HCT116 (cell line): ENCODE data around the gene TPT1. TPM values are rescaled to one million over a fixed set of nuclear protein-coding genes. Genes with fewer than 3 reads are reported as not detected.

Source experiments
- ATAC-seq: fragments of 200-7000 bp; cut with Tn5 transposase; 2 replicates; pipeline ENCODE4 v1.9.1; 2020; ENCODE audit warnings: mild to moderate bottlenecking, moderate library complexity
- BruUV-seq: library from RNA; stranded (reverse); fragments of 400-500 nt; replicated peaks from 2 replicates; lab custom pipeline; 2021; lab: Mats Ljungman, UMichigan
- CTCF ChIA-PET: fragments of 300-600 bp; sonication (Branson Sonifier 250); formaldehyde crosslinking; loops from one replicate; lab custom pipeline; 2021; ENCODE audit warnings: antibody characterized with exemption; lab: Charles Lee
- POLR2A ChIA-PET: fragments of 300-600, 350-600 bp; sonication (Branson Sonifier 250); formaldehyde crosslinking; loops from one replicate; lab custom pipeline; 2021; ENCODE audit warnings: antibody characterized with exemption; lab: Charles Lee
- RAD21 ChIA-PET, 2 experiments: fragments of 300-600 bp; sonication (Branson Sonifier 250); formaldehyde crosslinking; loops; one replicate each; lab custom pipeline; 2023; ENCODE audit warnings: low total read pairs in 2 of 2; ENCODE audit not compliant: uncharacterized antibody in 2 of 2, unreplicated experiment in 2 of 2, low non-redundant PET in 1 of 2; lab: Charles Lee
- DNase-seq: peaks from one replicate; pipeline ENCODE4 v3.0.0-alpha.2; 2010; ENCODE audit warnings: low read depth, low spot score
- H2AFZ ChIP-seq: fragments of 200-600 bp; shearing (Covaris generic), sonication (generic); 2 replicates; pipeline ENCODE4 v1.6.1; 2017; ENCODE audit warnings: low read depth, mixed run types, mixed read lengths, antibody characterized with exemption, low read length; ENCODE audit not compliant: poor library complexity, severe bottlenecking
- H3K27ac ChIP-seq: 2 replicates; pipeline ENCODE4 v1.5.1; 2012; ENCODE audit warnings: low read depth, low read length
- H3K27me3 ChIP-seq: fragments of 200-600 bp; sonication (generic); 2 replicates; pipeline ENCODE4 v1.6.1; 2016; ENCODE audit warnings: mixed run types, low read length, mixed read lengths; ENCODE audit not compliant: insufficient read depth
- H3K36me3 ChIP-seq, 2 experiments: fragments of 200-500 bp in 1 of 2; fragments of 200-600 bp in 1 of 2; sonication (Bioruptor generic) in 1 of 2; sonication (generic) in 1 of 2; 2 replicates each; pipeline versions ENCODE4 v1.5.1 to v1.6.1; 2014 to 2016; ENCODE audit warnings: low read length in 2 of 2, inconsistent platforms in 1 of 2, mixed read lengths in 1 of 2, mixed run types in 1 of 2; ENCODE audit not compliant: insufficient read depth in 2 of 2, control insufficient read depth in 1 of 2
- H3K4me1 ChIP-seq, 2 experiments: fragments of 200-600 bp in 1 of 2; sonication (generic) in 1 of 2; 2 replicates each; pipeline versions ENCODE4 v1.5.1 to v1.6.1; 2012 to 2017; ENCODE audit warnings: low read length in 2 of 2, inconsistent platforms in 1 of 2, mild to moderate bottlenecking in 1 of 2, mixed read lengths in 1 of 2, mixed run types in 1 of 2, moderate library complexity in 1 of 2; ENCODE audit not compliant: insufficient read depth in 2 of 2, control insufficient read depth in 1 of 2
- H3K4me2 ChIP-seq: fragments of 200-600 bp; sonication (generic); 2 replicates; pipeline ENCODE4 v1.6.1; 2017; ENCODE audit warnings: mixed run types, low read length, mixed read lengths
- H3K4me3 ChIP-seq, 2 experiments: fragments of 200-600 bp in 1 of 2; sonication (generic) in 1 of 2; replicated peaks in 1 of 2; 2 replicates each; pipeline ENCODE4 v1.5.1; 2011 to 2016; ENCODE audit warnings: low read length in 2 of 2, control low read depth in 1 of 2, low read depth in 1 of 2, mild to moderate bottlenecking in 1 of 2, mixed read lengths in 1 of 2, mixed run types in 1 of 2
- H3K79me2 ChIP-seq: fragments of 200-600 bp; sonication (generic); 2 replicates; pipeline ENCODE4 v1.6.1; 2017; ENCODE audit warnings: mild to moderate bottlenecking, mixed run types, low read length, moderate library complexity, mixed read lengths; ENCODE audit not compliant: insufficient read depth
- H3K9ac ChIP-seq: fragments of 200-600 bp; sonication (generic); 2 replicates; pipeline ENCODE4 v1.6.1; 2016; ENCODE audit warnings: low read length, mixed read lengths
- H3K9me2 ChIP-seq: fragments of 200-600 bp; sonication (generic), shearing (Covaris generic); 2 replicates; pipeline ENCODE4 v1.6.1; 2017; ENCODE audit warnings: mixed run types, mild to moderate bottlenecking, moderate library complexity; ENCODE audit not compliant: insufficient read depth
- H3K9me3 ChIP-seq, 2 experiments: fragments of 200-500 bp in 1 of 2; fragments of 200-600 bp in 1 of 2; sonication (Bioruptor generic) in 1 of 2; sonication (generic) in 1 of 2; 2 replicates each; pipeline ENCODE4 v1.6.1; 2014 to 2017; ENCODE audit warnings: low read length in 2 of 2, mixed read lengths in 2 of 2, inconsistent platforms in 1 of 2, low read depth in 1 of 2, mild to moderate bottlenecking in 1 of 2, mixed run types in 1 of 2, moderate library complexity in 1 of 2; ENCODE audit not compliant: control insufficient read depth in 1 of 2, insufficient read depth in 1 of 2
- H4K20me1 ChIP-seq: fragments of 200-600 bp; sonication (generic), shearing (Covaris generic); 2 replicates; pipeline ENCODE4 v1.6.1; 2017; ENCODE audit warnings: mixed run types, mild to moderate bottlenecking, moderate library complexity; ENCODE audit not compliant: insufficient read depth
- ATF3 ChIP-seq: IDR thresholded peaks from 2 replicates; pipeline ENCODE4 v1.6.1; 2012
- EGR1 ChIP-seq: IDR thresholded peaks from 2 replicates; pipeline ENCODE4 v1.6.1; 2012; ENCODE audit warnings: low read depth
- EZH2 ChIP-seq: fragments of 200-600 bp; sonication (generic); IDR thresholded peaks from 2 replicates; pipeline ENCODE4 v1.6.1; 2017; ENCODE audit warnings: antibody characterized with exemption, mixed run types
- POLR2AphosphoS5 ChIP-seq: IDR thresholded peaks from 2 replicates; pipeline ENCODE4 v1.6.1; 2011; ENCODE audit warnings: mild to moderate bottlenecking, low read depth, low read length, moderate library complexity
- REST ChIP-seq: IDR thresholded peaks from 2 replicates; pipeline ENCODE4 v1.6.1; 2012; ENCODE audit warnings: low read depth
- SRF ChIP-seq: IDR thresholded peaks from 2 replicates; pipeline ENCODE4 v1.6.1; 2012; ENCODE audit warnings: low read depth
- YY1 ChIP-seq: IDR thresholded peaks from 2 replicates; pipeline ENCODE4 v1.6.1; 2011; ENCODE audit warnings: low read length, low read depth, moderate library complexity, mild to moderate bottlenecking; ENCODE audit not compliant: insufficient replicate concordance; ENCODE audit errors: extremely low read depth
- intact Hi-C: fragments of 100-400 bp; cut with micrococcal nuclease; formaldehyde crosslinking; loops from 2 replicates; pipeline ENCODE4 v1.10.0; 2022
- total RNA-seq: library from RNA; stranded (reverse); gene quantifications from one replicate; pipeline ENCODE4 v1.2.1, GENCODE V29; 2021; ENCODE audit not compliant: unreplicated experiment
- TF ChIP-seq, protein P1 (sequence below), 3 experiments: fragments of 200-600 bp in 1 of 3; sonication (generic) in 1 of 3; IDR thresholded peaks in 2 of 3; conservative IDR thresholded peaks in 1 of 3; 2 replicates each; pipeline ENCODE4 v1.5.1; 2012 to 2017; ENCODE audit warnings: low read depth in 2 of 3, low read length in 2 of 3, antibody characterized with exemption in 1 of 3, borderline replicate concordance in 1 of 3, control low read depth in 1 of 3, mild to moderate bottlenecking in 1 of 3, mixed read lengths in 1 of 3, mixed run types in 1 of 3, moderate library complexity in 1 of 3; ENCODE audit not compliant: insufficient read depth in 1 of 3

The TPT1 gene
- total RNA-seq, 1 experiment from 2014 or later, result 2,859 TPM

- peaks cover 35% of the 10 kb centered on the region; the same call in 1 of the 2 replicates for H4K20me1 ChIP-seq
- ATAC-seq, result no peak
- no peaks in the 10 kb centered on the region for H3K9me3 ChIP-seq
- H3K9ac ChIP-seq, result peak overlapping the region; percentile 38
- H3K79me2 ChIP-seq, result peaks cover 25% of the 10 kb centered on the region
- CTCF ChIA-PET, result interaction anchor here (1.8 kb wide), 1 partner anchor 284 kb away, joined by 4 read pairs; no protein-coding TSS in a partner anchor
- peak overlapping the region; percentile 44 for H3K4me2 ChIP-seq
- no peak overlapping the region for H3K4me3 ChIP-seq
- H3K9me2 ChIP-seq, result no peaks in the 10 kb centered on the region
- RAD21 ChIA-PET, result no interaction called here
- H3K36me3 ChIP-seq, result peaks cover 21 to 30% of the 10 kb centered on the region in 2 experiments
- no TSS peak for BruUV-seq
- intact Hi-C loops, result no loop called here
- peaks cover 51 to 88% of the 10 kb centered on the region in 2 experiments for H3K4me1 ChIP-seq
- no peak overlapping the region for H2AFZ ChIP-seq
- no peak for DNase-seq
- H3K27me3 ChIP-seq, result no peaks in the 10 kb centered on the region
- H3K27ac ChIP-seq, result peak overlapping the region; percentile 78
- POLR2A ChIA-PET, result interaction anchor here (0.5 to 3.1 kb wide), 5 partner anchors 8 to 678 kb away, joined by 3 to 29 read pairs (median 5); partner anchors contain the start of gene TPT1
- no peak for TF ChIP-seq YY1
- no peak for TF ChIP-seq EGR1
- TF ChIP-seq POLR2AphosphoS5, result peak; percentile 36; the same call in 1 of the 2 replicates
Measured at GRCh38 chr13:45333251-45333976, 7.6 kb downstream of the TPT1 start.

- ChIA-PET POLR2A (interaction anchor here (0.5 to 3.1 kb wide), 5 partner anchors 9 to 678 kb away, joined by 3 to 29 read pairs (median 5); partner anchors contain the start of gene TPT1), CTCF (interaction anchor here (1.8 kb wide), 1 partner anchor 283 kb away, joined by 4 read pairs; no protein-coding TSS in a partner anchor), RAD21 (no interaction called here)
- Histone ChIP-seq H2AFZ (no peak overlapping the region), H3K9ac (peak overlapping the region; percentile 38), H3K4me2 (peak overlapping the region; percentile 44), H3K9me2 (no peaks in the 10 kb centered on the region), H3K27me3 (no peaks in the 10 kb centered on the region), H3K4me3 (peak overlapping the region in 1 of 2 experiments; percentile 0; a peak in 1 of 4 replicates), H3K79me2 (peaks cover 19% of the 10 kb centered on the region), H3K4me1 (peaks cover 51 to 82% of the 10 kb centered on the region in 2 experiments), H3K9me3 (no peaks in the 10 kb centered on the region), H3K27ac (peak overlapping the region; percentile 78), H4K20me1 (peaks cover 29% of the 10 kb centered on the region; the same call in 1 of the 2 replicates), H3K36me3 (peaks cover 16 to 24% of the 10 kb centered on the region in 2 experiments)
- no TSS peak for BruUV-seq
- no peak for DNase-seq
- intact Hi-C loops, result no loop called here
- ATAC-seq, result peak; percentile 17
- TF ChIP-seq EGR1 (no peak), REST (no peak), YY1 (no peak), ATF3 (no peak), EZH2 (no peak), SRF (no peak)
- TF ChIP-seq, protein P1, sequence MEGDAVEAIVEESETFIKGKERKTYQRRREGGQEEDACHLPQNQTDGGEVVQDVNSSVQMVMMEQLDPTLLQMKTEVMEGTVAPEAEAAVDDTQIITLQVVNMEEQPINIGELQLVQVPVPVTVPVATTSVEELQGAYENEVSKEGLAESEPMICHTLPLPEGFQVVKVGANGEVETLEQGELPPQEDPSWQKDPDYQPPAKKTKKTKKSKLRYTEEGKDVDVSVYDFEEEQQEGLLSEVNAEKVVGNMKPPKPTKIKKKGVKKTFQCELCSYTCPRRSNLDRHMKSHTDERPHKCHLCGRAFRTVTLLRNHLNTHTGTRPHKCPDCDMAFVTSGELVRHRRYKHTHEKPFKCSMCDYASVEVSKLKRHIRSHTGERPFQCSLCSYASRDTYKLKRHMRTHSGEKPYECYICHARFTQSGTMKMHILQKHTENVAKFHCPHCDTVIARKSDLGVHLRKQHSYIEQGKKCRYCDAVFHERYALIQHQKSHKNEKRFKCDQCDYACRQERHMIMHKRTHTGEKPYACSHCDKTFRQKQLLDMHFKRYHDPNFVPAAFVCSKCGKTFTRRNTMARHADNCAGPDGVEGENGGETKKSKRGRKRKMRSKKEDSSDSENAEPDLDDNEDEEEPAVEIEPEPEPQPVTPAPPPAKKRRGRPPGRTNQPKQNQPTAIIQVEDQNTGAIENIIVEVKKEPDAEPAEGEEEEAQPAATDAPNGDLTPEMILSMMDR (IDR thresholded peaks at IDR 0.05 in 2 of 3, conservative IDR thresholded peaks at IDR 0.05 in 1 of 3; ENCODE audit: borderline replicate concordance in 1 of 3, insufficient read depth in 1 of 3, low read depth in 2 of 3, low read length in 2 of 3), result no peak
Measured at GRCh38 chr13:45332831-45333219, 8.2 kb downstream of the TPT1 start.
